D341Med (cell line): ENCODE data around the gene NQO2.
A peak's percentile ranks its signal among the peaks of the same experiment; 100 is the strongest.
"Not testable (repeated sequence)": the region's sequence is repeated elsewhere in the genome, so short reads cannot be mapped to it uniquely, and the experiment has no call there.

Source experiments
- DNase-seq: peaks from one replicate; pipeline ENCODE4 v3.0.0; 2012; ENCODE audit warnings: low spot score

The NQO2 gene

DNA sequence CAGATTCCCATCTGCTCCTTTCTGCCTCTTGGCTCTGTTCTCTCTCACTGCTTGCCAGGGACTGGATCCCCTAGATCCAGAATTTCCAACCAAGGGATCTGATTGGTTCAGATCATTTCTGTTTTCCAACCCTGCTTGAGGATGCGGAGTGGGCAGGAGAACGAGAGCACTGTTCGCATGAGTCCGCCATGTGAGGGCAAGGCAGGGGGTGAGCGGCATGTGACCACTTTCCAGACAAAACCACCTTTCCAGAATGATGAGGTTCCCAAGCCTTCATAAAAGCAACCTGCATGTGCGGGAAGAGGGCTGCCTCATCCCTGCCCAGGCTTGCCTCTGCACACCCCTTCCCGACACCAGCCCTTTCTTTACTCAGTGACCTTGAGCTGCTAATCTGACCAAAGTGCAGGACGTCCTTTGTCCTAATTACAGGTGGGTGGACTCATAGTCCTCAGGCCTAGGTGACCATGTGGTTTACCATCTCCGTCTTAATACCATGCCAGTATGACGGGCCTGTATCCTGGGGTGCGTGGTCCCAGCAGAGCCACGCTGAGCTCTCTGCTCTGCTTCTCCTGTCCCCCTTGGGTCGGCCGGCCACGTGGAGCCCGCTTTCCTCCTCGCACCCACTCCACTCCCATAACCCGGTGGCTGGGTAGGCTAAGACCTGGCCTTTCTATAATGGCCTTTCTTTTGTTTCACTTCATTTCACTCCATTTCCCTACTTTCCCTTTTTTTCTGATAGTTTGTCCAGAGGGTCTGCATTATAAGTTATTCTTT is 14.4 kb downstream of the NQO2 start:
- DNase-seq, result no peak

DNA sequence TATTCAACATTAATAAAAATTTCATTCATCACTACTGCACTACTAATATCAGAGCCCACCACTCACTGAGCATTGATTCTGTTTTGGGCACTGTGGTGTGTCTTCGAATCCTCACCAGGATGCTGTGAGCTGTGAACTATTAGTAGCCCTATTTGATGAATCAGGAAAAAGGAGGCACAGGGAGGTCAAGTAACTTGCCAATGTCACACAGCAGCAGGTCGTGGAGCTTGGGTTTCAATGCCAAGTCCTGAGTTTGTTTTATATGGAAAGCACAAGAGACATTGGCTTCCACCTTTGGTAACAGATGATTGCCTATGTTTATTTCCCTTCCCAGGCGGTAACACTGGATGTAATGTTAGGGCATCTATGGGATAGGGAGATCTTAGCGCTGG is 15.0 kb downstream of the NQO2 start:
- no peak for DNase-seq

DNA sequence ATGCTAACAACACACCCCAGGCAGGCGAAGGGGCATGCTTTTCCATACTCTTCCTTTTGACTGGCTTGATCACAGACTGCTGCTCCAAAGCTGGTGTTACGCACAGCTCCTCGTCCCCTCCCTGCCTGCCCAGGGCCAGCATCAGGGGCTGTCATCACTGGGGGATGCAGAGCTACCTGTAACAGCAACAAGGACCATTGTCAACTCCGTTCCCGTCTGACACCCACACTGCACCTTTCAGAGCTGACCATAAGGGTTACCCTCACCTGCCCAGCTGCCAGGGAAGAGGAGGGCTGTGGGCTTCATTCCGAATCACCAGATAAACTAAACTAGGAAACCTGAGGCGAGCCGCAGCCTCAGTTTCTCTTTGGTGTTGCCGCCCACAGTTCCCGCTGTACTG is 15.4 kb downstream of the NQO2 start:
- no peak for DNase-seq

DNA sequence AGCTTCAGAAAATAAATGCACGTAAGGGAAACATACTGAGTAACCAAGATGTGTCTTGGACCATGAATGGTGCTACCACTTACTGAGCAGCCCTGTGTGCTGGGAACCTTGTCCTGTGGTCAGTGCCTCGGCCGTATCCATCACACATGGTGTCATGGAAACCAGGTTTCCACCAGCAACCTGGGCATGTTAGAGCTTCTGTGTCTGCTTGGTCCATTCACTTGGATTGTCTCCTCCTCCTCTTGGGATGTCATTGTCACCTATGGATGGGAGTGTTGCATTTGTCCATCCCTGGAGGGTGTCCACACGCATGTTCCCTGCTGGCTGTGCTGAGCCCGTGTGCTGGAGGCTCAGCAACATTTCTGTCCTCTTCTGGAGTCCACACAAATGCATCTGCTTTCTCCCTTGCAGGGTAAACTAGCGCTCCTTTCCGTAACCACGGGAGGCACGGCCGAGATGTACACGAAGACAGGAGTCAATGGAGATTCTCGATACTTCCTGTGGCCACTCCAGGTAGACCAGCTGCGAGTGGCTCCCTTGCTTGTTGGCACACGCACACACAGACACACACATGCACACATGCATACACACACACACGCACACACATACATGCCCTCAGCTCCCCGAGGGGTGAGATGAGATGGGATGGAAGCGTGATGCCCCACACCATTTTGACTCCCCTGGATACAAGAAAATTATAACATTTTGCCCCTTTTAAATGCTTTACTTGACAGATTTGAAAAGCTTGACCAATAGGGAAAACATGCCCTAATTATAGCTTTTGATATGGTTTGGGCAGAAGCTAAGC is 17.0 kb downstream of the NQO2 start:
- DNase-seq, result no peak

DNA sequence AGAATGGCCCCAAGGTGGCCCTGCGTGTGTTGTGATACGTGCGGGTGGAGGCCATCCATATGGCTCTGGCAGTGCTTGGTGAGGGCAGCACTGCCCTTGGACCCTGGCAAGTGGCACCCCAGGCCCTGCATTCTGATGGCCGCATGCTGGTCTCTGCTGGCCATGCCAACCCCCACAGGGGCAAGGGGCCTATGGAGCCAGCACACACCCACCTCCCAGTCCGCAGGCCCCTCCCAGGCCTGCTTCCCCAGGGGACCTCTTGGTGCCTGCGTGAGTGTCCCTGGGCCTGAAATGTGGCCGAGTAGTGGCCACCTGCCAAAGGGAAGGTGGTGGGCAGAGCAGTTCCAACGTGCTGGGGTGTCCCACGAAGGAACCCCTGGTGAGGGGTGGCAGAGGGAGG is 17.6 kb downstream of the NQO2 start:
- no peak for DNase-seq

DNA sequence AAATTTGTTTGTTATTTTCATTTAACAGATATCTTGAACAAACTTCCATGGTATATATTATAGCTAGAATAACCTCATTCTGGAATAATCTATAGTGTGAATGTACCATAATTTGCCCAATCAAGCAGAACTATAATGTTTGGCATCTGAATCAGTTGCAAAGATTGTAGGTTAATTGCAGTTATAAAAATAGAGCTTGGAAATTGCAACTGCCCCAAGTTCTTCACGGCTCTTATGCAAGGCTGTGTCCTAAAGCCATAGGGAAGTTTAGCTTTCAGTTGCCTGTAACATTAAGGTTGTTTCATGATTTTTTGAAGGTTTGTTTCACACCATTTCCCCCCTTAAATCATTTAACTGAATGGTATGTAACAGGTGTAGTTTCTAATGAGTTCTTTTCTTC is 19.4 kb downstream of the NQO2 start:
- no peak for DNase-seq

DNA sequence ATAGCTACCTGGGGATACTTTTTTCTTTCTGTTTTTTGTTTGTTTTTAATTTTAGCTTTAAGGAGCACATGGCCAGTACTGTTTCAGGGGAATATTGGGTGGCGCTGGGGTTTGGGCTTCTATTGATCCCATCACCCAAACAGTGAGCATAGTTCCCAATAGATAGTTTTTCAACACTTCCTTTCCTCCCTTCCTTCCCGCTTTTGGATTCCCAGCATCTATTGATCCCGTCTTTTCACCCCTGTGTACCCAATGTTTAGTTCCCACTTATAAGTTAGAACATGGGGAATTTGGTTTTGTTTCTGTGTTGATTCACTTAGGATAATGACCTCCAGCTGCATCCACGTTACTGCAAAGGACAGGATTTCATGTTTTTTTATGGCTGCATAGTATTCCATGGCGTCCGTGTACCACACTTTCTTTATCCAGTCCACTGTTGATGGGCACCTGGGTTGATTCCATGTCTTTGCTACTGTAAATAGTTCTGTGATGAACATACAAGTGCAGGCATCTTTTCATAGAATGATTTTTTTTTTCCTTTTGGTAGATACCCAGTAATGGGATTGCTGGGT is 20.1 kb downstream of the NQO2 start:
- no peak for DNase-seq

DNA sequence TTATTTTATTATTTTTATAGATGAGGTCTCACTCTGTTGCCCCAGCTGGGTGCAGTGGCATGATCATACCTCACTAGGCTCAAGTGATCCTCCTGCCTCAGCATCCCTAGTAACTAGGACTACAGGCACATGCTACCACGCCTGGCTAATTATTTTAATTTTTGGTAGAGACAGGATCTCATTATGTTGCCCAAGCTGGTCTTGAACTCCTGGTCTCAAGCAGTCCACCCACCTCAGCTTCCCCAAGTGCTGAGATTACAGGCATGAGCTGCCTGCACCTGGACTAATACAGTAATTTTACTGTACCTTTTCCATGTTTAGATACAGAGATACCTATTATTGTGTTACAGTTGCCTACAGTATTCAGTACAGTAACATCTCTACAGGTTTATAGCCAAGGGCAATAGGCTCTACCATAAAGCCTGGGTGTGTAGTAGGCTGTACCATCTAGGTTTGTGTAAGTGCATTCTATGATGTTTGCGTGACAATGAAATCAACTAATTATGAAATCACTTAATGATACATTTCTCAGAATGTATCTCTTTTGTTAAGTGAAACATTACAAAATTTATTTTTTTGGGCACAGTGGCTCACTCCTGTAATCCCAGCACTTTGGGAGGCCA is 21.4 kb downstream of the NQO2 start:
- DNase-seq, result not testable (repeated sequence)

DNA sequence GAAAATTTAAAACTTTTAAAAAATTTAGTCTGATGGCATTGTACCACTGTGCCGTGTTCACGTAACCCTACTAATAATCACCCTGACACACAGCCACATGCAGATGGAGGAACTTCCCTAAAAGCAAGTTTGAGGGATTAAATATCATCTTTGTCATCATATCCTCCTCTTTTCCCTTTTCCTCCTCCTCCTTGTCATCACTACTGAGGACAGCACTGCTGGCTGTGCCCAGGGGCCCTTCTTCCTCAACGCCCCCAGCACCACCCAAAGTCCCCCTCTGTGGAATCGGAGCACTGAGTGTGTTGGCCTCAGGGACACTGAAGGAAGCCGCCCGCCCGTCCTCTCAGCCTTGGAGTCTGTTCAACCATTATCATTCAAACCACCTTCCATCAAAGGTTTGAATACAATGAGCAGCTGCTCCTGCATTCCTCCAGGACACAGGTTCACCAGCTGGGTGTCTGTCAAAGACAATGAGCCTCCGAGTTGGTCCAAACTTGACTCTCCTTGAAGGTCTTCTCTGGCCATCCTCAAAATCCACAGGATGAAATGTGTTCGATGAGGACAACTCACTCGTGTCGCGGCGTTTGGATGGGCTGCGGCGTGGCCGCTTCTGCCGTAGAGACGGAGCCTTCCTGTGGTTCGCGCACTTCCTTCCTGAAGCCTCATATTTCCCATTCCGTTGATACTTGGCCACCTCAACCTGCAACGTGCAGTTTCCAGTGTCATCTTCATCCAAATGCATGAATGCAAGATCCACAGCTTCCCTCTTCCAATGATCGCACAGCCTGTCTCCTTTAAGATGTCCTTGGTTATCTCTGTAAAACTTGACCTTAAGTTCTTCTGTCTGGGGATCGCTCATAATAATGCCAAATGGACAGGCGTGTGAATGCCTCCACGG is 23.3 kb downstream of the NQO2 start:
- no peak for DNase-seq

DNA sequence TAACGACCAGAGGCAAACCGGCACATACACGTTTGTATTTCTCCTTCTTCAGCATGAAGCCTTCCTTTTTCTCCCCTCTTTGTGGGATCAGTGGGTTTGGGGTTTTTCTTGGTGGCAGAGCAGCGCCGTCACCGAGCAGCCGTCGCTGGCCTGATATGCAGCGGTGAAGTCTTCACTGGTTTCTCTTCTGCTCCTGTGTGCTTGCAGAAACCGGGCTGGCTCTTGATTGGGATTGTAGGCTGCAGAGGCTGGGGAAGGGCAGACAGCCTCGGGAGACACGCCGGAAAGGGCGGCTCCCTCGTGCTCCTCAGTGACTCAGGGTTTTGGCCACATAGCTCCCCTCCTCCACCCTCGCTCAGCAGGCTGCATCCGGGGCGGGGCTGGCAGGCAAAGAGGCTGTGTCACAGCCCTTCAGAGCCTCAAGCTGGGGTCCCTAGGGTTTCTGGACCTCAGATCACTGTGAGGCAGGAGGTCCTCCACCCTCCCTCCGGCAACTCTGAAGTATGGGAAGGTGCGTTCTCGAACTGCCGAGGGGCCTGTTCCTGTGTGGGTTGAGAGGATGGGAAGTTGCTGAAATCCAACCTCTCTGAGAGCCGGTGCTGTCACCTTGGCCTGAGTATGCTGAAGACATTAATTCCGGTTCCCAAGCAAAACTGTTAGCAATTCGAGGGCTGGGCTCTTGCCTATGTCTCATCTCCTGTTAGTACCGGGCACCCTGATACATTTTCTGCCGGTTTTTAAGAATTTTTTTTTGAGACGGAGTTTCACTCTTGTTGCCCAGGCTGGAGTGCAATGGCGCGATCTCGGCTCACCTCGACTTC is 24.2 kb downstream of the NQO2 start:
- peak; percentile 94 for DNase-seq

DNA sequence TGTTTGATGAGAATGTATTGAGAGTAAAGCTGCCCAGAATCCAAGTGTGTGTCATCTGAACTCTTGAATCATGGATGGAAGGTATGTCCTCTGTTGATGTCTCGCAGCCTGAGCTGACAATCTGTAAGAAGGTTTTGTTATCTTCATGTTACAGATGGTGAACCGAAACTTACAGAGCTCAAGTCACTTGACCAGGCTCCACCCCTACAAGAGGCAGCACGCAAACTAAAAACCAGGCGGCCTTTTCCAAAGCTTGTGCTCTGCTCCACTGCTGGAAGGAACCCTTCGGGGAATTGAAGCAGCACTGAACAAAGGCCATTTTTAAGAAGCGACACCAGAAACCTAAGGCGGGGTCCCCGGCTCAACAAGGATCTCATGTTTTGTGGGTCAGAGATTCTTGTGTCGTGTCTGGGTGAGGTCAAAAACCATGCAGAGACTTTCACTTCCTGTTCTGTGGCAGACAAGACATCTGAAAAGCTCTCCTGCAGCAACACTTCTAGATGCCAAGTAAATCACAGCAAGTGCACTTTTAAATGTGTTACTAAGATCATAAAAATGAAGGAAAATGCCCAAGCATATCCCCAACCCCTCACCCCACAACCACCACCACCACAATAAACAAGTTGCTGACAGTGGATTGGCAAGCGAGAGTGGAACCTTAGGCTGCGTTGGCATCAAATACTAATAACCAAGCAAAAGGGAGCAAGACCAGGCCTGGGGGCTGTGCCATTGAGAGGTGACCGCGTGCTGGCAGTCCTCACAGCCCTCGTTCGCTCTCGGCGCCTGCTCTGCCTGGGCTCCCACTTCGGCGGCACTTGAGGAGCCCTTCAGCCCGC is 27.3 kb downstream of the NQO2 start:
- DNase-seq, result no peak

DNA sequence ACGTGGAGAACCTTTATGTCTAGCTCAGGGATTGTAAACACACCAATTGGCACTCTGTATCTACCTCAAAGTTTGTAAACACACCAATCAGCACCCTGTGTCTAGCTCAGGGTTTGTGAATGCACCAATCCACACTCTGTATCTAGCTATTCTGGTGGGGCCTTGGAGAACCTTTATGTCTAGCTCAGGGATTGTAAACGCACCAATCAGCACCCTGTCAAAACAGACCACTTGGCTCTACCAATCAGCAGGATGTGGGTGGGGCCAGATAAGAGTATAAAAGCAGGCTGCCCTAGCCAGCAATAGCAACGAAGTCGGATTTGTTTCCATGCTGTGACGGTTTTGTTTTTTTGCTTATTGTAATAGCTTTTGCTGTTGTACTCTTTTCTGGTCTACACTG is 28.5 kb downstream of the NQO2 start:
- DNase-seq, result not testable (repeated sequence)

DNA sequence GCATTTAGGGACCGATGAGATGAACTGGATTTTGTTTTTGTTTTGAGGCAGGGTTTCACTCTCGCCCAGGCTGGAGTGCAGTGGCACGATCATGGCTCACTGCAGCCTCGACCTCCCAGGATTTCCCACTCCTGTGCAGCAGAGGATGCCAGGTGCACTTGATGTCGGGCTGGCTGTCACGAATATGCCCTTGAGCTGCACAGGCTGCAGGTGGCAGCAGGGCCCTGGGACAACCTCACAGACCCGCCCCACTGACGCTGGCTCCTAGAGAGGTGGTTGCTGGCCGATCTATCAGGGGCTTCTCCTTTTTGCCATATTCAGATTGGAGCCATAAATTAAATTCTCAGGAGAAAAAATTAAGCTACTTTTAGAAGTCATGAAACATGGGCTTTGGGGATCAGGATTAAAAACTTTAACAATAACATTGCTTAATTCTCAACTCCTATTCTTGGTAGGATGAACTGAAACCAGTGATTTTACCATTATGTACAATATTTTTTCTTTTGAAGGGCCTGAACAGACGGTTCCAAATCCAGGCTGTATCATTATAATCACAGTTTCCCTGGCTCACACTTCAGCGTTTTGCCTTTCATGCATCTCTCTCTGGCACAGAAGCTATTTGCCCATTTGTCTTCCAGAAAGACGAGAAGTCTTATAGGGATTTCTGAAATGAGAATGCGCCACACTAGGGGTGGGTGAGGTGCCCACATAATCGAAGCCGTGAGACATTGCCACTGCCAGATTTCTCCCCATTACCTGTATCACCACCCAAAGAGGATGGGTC is 32.4 kb downstream of the NQO2 start:
- DNase-seq, result peak; percentile 55

DNA sequence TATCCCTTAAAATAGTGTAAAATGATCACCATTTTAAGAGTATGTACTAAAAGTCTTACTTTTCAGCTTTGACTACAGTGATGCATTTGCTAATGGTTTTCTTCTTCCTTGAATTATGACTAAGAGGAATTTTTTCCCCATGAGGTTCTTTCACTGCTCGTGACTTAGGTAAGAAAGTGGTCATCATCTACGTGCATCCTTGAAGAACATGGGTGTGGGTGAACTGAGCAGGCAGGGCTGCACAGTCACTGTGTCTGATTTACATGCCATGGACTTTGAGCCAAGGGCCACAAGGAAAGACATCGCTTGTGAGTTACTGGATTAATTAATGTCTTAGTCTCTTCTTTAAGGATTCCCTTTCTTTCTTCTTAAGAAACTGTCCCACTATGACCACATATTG is 33.3 kb downstream of the NQO2 start:
- no peak for DNase-seq

DNA sequence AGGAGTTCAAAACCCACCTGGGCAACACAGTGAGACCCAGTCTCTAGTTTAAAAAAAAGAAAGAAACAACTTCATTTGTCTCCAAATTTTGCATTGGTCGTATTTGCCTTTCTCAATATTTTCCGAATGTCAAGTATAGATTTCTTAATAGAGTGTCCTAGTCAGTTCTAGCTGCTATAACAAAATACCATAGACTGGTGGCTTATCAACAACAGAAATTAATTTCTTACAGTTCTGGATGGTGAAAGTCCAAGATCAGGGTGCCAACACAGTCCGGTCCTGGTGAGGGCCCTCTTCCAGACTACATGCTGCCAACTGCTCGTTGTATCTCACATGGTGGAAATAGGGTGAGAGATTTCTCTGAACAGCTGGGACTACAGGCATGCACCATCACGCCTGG is 34.0 kb downstream of the NQO2 start:
- no peak for DNase-seq

DNA sequence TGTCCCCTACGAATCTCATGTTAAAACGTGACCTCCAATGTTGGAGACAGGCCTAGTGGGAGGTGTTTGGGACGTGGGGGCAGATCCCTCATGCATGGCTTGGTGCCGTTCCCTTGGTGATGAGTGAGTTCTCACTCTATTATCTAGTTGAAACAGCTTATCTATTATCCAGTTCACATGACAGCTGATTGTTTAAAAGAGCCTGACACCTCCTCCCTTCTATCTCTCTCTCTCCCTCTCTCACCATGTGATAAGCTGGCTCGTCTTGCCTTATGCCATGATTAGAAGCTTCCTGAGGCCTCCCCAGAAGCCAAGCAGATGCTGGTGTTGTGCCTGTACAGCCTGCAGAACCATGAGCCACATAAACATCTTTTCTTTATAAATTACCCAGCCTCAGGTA is 35.7 kb downstream of the NQO2 start:
- no peak for DNase-seq

DNA sequence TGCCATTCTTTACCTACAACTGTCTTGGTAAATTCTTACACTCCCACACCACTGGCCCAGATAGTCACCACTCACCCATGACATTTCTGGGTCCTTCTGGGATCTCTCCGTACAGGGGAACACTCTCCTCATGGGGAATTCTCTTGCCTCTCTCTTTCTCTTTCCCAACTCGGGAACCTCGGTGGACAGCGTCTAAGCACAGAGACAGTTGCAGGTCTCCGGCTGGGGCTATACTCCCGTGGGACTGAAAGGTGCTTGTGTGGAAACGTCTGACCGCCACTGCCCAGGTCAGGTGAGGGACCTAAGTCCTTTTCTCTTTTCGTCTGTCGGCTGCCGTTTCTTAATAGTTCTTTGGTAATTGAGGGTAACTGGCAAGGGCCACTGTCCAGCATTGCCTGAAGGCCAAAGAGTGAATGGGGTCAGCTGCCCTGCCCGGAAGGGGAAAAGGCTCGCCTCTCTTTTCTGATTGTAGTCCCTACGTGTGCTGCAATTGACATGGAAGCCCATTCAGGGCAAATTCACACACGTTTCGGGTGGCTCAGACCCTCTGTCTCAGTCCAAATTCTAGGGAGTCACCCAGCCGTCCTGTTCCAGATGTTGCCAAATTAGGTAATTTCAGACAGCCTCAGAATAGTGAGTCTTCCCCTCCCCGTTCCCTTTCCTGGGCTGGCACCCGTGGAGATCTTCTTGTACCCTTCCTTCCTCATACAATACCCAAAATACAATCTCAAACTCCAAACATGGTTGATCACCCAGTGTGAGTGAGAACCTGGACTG is 37.4 kb downstream of the NQO2 start:
- DNase-seq, result peak; percentile 17

DNA sequence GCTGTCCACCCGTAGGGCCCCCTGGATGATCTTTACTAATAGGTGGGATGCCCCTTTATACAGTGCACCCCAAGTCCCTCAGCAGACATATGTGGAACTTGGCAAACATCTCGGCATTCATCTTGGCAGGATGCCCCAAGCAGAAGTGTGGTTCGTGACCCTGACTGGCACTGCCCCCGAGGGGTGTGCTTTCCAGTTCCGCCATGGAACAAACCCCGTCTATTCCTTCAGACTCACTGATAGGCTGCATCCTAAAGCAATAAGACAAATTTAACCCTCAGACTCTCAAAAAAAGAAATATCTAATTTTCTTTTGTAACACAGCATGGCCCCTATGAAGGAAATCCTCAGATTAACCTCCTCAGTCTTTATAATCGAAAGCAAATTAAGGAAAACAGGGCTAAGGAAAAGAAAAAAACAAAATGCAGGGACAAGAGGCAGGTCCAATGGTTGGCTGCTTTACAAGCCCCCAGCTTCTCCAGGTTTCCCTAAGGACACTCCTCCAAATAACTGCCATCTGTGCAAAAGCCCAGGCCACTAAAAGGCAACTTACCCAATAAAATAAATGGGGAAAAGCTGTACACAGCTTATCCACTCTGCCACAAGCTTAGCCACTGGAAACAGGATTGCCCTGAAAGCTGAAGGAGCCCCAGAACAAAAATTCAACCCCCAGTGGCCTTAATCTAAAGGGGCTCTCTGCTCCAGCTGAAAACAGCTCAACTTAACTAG is 38.1 kb downstream of the NQO2 start:
- DNase-seq, result peak; percentile 53
